MM.1S (cell line): Measurements from ENCODE around the gene DUSP28.

Experiments used
- DNase-seq: peaks from one replicate; pipeline ENCODE4 v3.0.0-alpha.2; 2015
- H2AFZ ChIP-seq: fragments of 300-600 bp; sonication (generic); 2 replicates; pipeline ENCODE4 v1.6.0; 2016; ENCODE audit warnings: antibody characterized with exemption, low read length
- H3F3A ChIP-seq: fragments of 300-600 bp; sonication (generic); 2 replicates; pipeline ENCODE4 v1.6.1; 2016; ENCODE audit warnings: mild to moderate bottlenecking, antibody characterized with exemption, low read length, moderate library complexity, mixed read lengths; ENCODE audit not compliant: insufficient read depth
- H3K27ac ChIP-seq: fragments of 300-600 bp; sonication (generic); 2 replicates; pipeline ENCODE4 v1.5.1; 2016; ENCODE audit warnings: mild to moderate bottlenecking, low read length
- H3K27me3 ChIP-seq: fragments of 300-600 bp; sonication (generic); replicated peaks from 2 replicates; pipeline ENCODE4 v1.6.0; 2016; ENCODE audit warnings: low read length; ENCODE audit not compliant: insufficient read depth
- H3K36me3 ChIP-seq: fragments of 300-600 bp; sonication (generic); replicated peaks from 2 replicates; pipeline ENCODE4 v1.6.1; 2016; ENCODE audit warnings: mild to moderate bottlenecking, low read length, mixed read lengths; ENCODE audit not compliant: insufficient read depth
- H3K4me1 ChIP-seq: fragments of 300-600 bp; sonication (generic); 2 replicates; pipeline ENCODE4 v1.6.1; 2016; ENCODE audit warnings: low read length, mixed read lengths
- H3K4me2 ChIP-seq: fragments of 300-600 bp; sonication (generic); 2 replicates; pipeline ENCODE4 v1.6.0; 2016; ENCODE audit warnings: low read depth, low read length
- H3K4me3 ChIP-seq: fragments of 300-600 bp; sonication (generic); 2 replicates; pipeline ENCODE4 v1.5.1; 2016; ENCODE audit warnings: low read length, mixed read lengths
- H3K79me2 ChIP-seq: fragments of 300-600 bp; sonication (generic); 2 replicates; pipeline ENCODE4 v1.6.1; 2016; ENCODE audit warnings: mixed run types, low read length, mixed read lengths
- H3K9ac ChIP-seq: fragments of 300-600 bp; sonication (generic); 2 replicates; pipeline ENCODE4 v1.6.1; 2016; ENCODE audit warnings: low read length, mixed read lengths
- H3K9me2 ChIP-seq: fragments of 300-600 bp; sonication (generic); replicated peaks from 2 replicates; pipeline ENCODE4 v1.6.1; 2016; ENCODE audit warnings: mild to moderate bottlenecking, low read length, mixed read lengths; ENCODE audit not compliant: insufficient read depth
- H3K9me3 ChIP-seq: fragments of 300-600 bp; sonication (generic); replicated peaks from 2 replicates; pipeline ENCODE4 v1.6.1; 2016; ENCODE audit warnings: mild to moderate bottlenecking, low read length, mixed read lengths; ENCODE audit not compliant: insufficient read depth
- H4K20me1 ChIP-seq: fragments of 300-600 bp; sonication (generic); 2 replicates; pipeline ENCODE4 v1.6.1; 2016; ENCODE audit warnings: mild to moderate bottlenecking, low read length, moderate library complexity, mixed read lengths; ENCODE audit not compliant: insufficient read depth
- CTCF ChIP-seq: fragments of 300-600 bp; sonication (generic); IDR thresholded peaks from 2 replicates; pipeline ENCODE4 v1.5.1; 2016; ENCODE audit warnings: antibody characterized with exemption, low read length, mixed read lengths
- EZH2 ChIP-seq: fragments of 300-600 bp; sonication (generic); optimal IDR thresholded peaks from 2 replicates; pipeline ENCODE3; 2017; ENCODE audit warnings: low read depth, mild to moderate bottlenecking, antibody characterized with exemption, low read length, mixed read lengths
- EZH2phosphoT487 ChIP-seq: fragments of 300-600 bp; sonication (generic); IDR thresholded peaks from 2 replicates; pipeline ENCODE4 v1.6.1; 2018; ENCODE audit warnings: antibody characterized with exemption, low read length

Gene DUSP28

GRCh38 chr2:240576036-240576435 is 15.9 kb downstream of the DUSP28 start:
- no peak overlapping the region for H3K4me3 ChIP-seq
- peaks cover 24% of the 10 kb centered on the region for H3F3A ChIP-seq
- no peaks in the 10 kb centered on the region for H3K9me2 ChIP-seq
- no peak for DNase-seq
- H4K20me1 ChIP-seq: no peaks in the 10 kb centered on the region
- no peaks in the 10 kb centered on the region for H3K9me3 ChIP-seq
- H3K36me3 ChIP-seq: no peaks in the 10 kb centered on the region
- peaks cover 31% of the 10 kb centered on the region for H3K4me1 ChIP-seq
- no peak for TF ChIP-seq EZH2
- no peak for TF ChIP-seq CTCF
- no peak for TF ChIP-seq EZH2phosphoT487
- no peaks in the 10 kb centered on the region for H3K27me3 ChIP-seq
- H3K4me2 ChIP-seq: no peak overlapping the region
- peaks cover 28% of the 10 kb centered on the region for H3K79me2 ChIP-seq
- no peak overlapping the region for H3K9ac ChIP-seq
- H3K27ac ChIP-seq: no peak overlapping the region
- H2AFZ ChIP-seq: no peak overlapping the region

GRCh38 chr2:240576436-240577205 is 16.5 kb downstream of the DUSP28 start:
- H3K4me2 ChIP-seq: no peak overlapping the region
- H3K9me3 ChIP-seq: no peaks in the 10 kb centered on the region
- H3K9me2 ChIP-seq: no peaks in the 10 kb centered on the region
- H2AFZ ChIP-seq: no peak overlapping the region
- no peaks in the 10 kb centered on the region for H3K27me3 ChIP-seq
- H3K36me3 ChIP-seq: no peaks in the 10 kb centered on the region
- DNase-seq: no peak
- H3K4me3 ChIP-seq: no peak overlapping the region
- H3K4me1 ChIP-seq: peaks cover 31% of the 10 kb centered on the region
- TF ChIP-seq EZH2 (no peak), EZH2phosphoT487 (no peak), CTCF (no peak)
- H3F3A ChIP-seq: peaks cover 27% of the 10 kb centered on the region
- H4K20me1 ChIP-seq: no peaks in the 10 kb centered on the region
- no peak overlapping the region for H3K9ac ChIP-seq
- peaks cover 23% of the 10 kb centered on the region for H3K79me2 ChIP-seq
- H3K27ac ChIP-seq: no peak overlapping the region

- Histone ChIP-seq H2AFZ (no peak overlapping the region), H3K4me3 (no peak overlapping the region), H4K20me1 (no peaks in the 10 kb centered on the region), H3K27me3 (no peaks in the 10 kb centered on the region), H3K9me3 (no peaks in the 10 kb centered on the region), H3F3A (peaks cover 27% of the 10 kb centered on the region), H3K36me3 (no peaks in the 10 kb centered on the region), H3K9me2 (no peaks in the 10 kb centered on the region), H3K9ac (no peak overlapping the region), H3K4me1 (peaks cover 32% of the 10 kb centered on the region), H3K79me2 (peaks cover 23% of the 10 kb centered on the region), H3K4me2 (no peak overlapping the region), H3K27ac (peak overlapping the region; percentile 99; the same call in 1 of the 2 replicates)
- TF ChIP-seq EZH2: no peak
- no peak for TF ChIP-seq CTCF
- no peak for TF ChIP-seq EZH2phosphoT487
- no peak for DNase-seq
These were observed 17.3 kb downstream of the DUSP28 start for GRCh38 chr2:240577281-240578109.
